ENCODE data around the gene NPAS3. TPM values are rescaled to one million over a fixed set of nuclear protein-coding genes. Genes with fewer than 3 reads are reported as not detected.

NPAS3 gene
- total and polyA plus RNA-seq, 2 donors = 1.0 to 1.2 TPM

GRCh38 chr14:33790996-33791395 lies 852.3 kb downstream of the NPAS3 start:
- Histone ChIP-seq H3K4me3 (ENCODE audit: low read length in 2 of 2) (no peak overlapping the region), H3K27me3 (ENCODE audit: control insufficient read depth in 2 of 2, insufficient read depth in 1 of 2, low read length in 1 of 2) (peaks cover 4 to 10% of the 10 kb centered on the region in 2 donors), H3K9me3 (ENCODE audit: control insufficient read depth in 2 of 2, insufficient read depth in 1 of 2, low read length in 1 of 2) (no peaks in the 10 kb centered on the region), H3K27ac (ENCODE audit: low read depth in 1 of 2, low read length in 1 of 2) (no peak overlapping the region), H3K4me1 (ENCODE audit: control insufficient read depth in 2 of 2, insufficient read depth in 2 of 2, low read length in 2 of 2) (peaks cover 0 to 4% of the 10 kb centered on the region in 2 donors), H3K36me3 (ENCODE audit: control insufficient read depth in 2 of 2, insufficient read depth in 2 of 2, low read length in 1 of 2) (no peaks in the 10 kb centered on the region)
- DNase-seq (ENCODE audit: low read depth in 6 of 9, low spot score in 9 of 9) = no peak
- 19% methylated on average over 9 of the region's 9 CpGs for WGBS

- Histone ChIP-seq H3K27me3 (ENCODE audit: control insufficient read depth in 2 of 2, insufficient read depth in 1 of 2, low read length in 1 of 2) (peaks cover 4 to 14% of the 10 kb centered on the region in 2 donors), H3K36me3 (ENCODE audit: control insufficient read depth in 2 of 2, insufficient read depth in 2 of 2, low read length in 1 of 2) (no peaks in the 10 kb centered on the region), H3K4me1 (ENCODE audit: control insufficient read depth in 2 of 2, insufficient read depth in 2 of 2, low read length in 2 of 2) (peaks cover 0 to 4% of the 10 kb centered on the region in 2 donors), H3K4me3 (ENCODE audit: low read length in 2 of 2) (no peak overlapping the region), H3K9me3 (ENCODE audit: control insufficient read depth in 2 of 2, insufficient read depth in 1 of 2, low read length in 1 of 2) (no peaks in the 10 kb centered on the region), H3K27ac (ENCODE audit: low read depth in 1 of 2, low read length in 1 of 2) (no peak overlapping the region)
- WGBS = 83% methylated on average over 8 of the region's 8 CpGs
- no peak for DNase-seq (ENCODE audit: low read depth in 6 of 9, low spot score in 9 of 9)
Measured at GRCh38 chr14:33792009-33792719, 853.5 kb downstream of the NPAS3 start.

- H3K9me3 ChIP-seq (ENCODE audit: control insufficient read depth in 2 of 2, insufficient read depth in 1 of 2, low read length in 1 of 2) = no peaks in the 10 kb centered on the region
- DNase-seq (ENCODE audit: low read depth in 6 of 9, low spot score in 9 of 9) = peak; percentile 31 to 71 (median 41)
- H3K4me1 ChIP-seq (ENCODE audit: control insufficient read depth in 2 of 2, insufficient read depth in 2 of 2, low read length in 2 of 2) = peaks cover 0 to 4% of the 10 kb centered on the region in 2 donors
- H3K27ac ChIP-seq (ENCODE audit: low read depth in 1 of 2, low read length in 1 of 2) = no peak overlapping the region
- WGBS = 16% methylated on average over 16 of the region's 16 CpGs
- H3K27me3 ChIP-seq (ENCODE audit: control insufficient read depth in 2 of 2, insufficient read depth in 1 of 2, low read length in 1 of 2) = peaks cover 4 to 17% of the 10 kb centered on the region in 2 donors
- H3K36me3 ChIP-seq (ENCODE audit: control insufficient read depth in 2 of 2, insufficient read depth in 2 of 2, low read length in 1 of 2) = no peaks in the 10 kb centered on the region
- no peak overlapping the region for H3K4me3 ChIP-seq (ENCODE audit: low read length in 2 of 2)
Measured at GRCh38 chr14:33792720-33793368, 854.2 kb downstream of the NPAS3 start.

DNA sequence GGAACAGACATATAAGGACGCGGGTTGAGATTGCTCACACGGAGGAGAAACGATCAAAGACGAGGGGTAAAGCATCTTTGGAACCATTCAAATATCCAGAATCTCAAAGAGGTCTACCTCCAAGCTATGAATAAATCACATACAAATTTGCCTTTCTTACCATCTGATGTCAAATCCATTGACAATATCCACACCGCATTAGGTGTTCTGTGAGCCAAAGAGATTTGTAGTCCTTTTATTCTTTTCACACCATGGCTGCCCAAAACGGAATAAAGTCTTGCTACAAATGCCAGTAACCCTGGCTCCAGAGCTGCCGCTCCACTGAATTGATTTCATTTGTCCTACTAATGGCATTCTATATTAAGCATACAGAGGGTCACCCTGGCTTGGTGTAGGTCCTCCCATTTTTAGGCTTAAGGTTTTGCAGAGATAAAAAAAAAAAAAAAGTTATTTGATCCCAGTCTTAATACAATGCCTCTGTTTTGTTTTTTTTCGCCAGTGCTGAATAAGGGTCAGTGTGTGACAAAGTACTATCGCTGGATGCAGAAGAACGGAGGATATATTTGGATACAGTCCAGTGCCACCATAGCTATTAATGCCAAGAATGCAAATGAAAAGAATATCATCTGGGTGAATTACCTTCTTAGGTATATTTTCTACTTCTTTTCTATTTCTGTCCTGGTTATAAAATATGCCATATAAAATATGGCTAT lies 854.9 kb downstream of the NPAS3 start:
- Histone ChIP-seq H3K27me3 (ENCODE audit: control insufficient read depth in 2 of 2, insufficient read depth in 1 of 2, low read length in 1 of 2) (peaks cover 4 to 24% of the 10 kb centered on the region in 2 donors), H3K27ac (ENCODE audit: low read depth in 1 of 2, low read length in 1 of 2) (no peak overlapping the region), H3K36me3 (ENCODE audit: control insufficient read depth in 2 of 2, insufficient read depth in 2 of 2, low read length in 1 of 2) (no peaks in the 10 kb centered on the region), H3K4me3 (ENCODE audit: low read length in 2 of 2) (no peak overlapping the region), H3K4me1 (ENCODE audit: control insufficient read depth in 2 of 2, insufficient read depth in 2 of 2, low read length in 2 of 2) (peaks cover 0 to 4% of the 10 kb centered on the region in 2 donors), H3K9me3 (ENCODE audit: control insufficient read depth in 2 of 2, insufficient read depth in 1 of 2, low read length in 1 of 2) (no peaks in the 10 kb centered on the region)
- no peak for DNase-seq (ENCODE audit: low read depth in 6 of 9, low spot score in 9 of 9)
- WGBS = 93% methylated on average over 11 of the region's 11 CpGs

- no peak overlapping the region for H3K27ac ChIP-seq (ENCODE audit: low read depth in 1 of 2, low read length in 1 of 2)
- 91% methylated on average over 1 of the region's 1 CpG for WGBS
Measured at GRCh38 chr14:33794791-33795305, 856.2 kb downstream of the NPAS3 start.

DNA sequence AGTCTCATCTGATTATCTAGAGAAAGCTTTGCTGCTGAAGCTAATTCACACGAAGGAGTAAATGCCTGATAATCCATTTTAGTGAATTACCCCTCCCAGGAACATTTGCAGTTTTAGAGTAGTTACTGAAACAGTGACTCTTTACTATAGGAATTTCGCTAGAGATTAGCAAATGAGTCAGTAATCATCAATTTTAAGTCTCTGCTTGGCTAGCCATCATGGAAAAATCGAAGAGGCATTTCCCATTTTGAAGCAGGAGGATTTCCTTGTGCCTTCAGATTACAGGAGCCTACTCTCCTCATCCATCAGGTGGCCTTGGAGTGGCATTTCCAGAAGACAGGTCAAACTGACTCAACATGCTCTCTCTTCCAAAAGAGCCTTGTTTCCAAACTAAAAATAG lies 857.7 kb downstream of the NPAS3 start:
- Histone ChIP-seq H3K36me3 (ENCODE audit: control insufficient read depth in 2 of 2, insufficient read depth in 2 of 2, low read length in 1 of 2) (no peaks in the 10 kb centered on the region), H3K27ac (ENCODE audit: low read depth in 1 of 2, low read length in 1 of 2) (no peak overlapping the region), H3K9me3 (ENCODE audit: control insufficient read depth in 2 of 2, insufficient read depth in 1 of 2, low read length in 1 of 2) (no peaks in the 10 kb centered on the region), H3K4me1 (ENCODE audit: control insufficient read depth in 2 of 2, insufficient read depth in 2 of 2, low read length in 2 of 2) (no peaks in the 10 kb centered on the region), H3K4me3 (ENCODE audit: low read length in 2 of 2) (no peak overlapping the region), H3K27me3 (ENCODE audit: control insufficient read depth in 2 of 2, insufficient read depth in 1 of 2, low read length in 1 of 2) (peaks cover 25 to 50% of the 10 kb centered on the region in 2 donors)
- WGBS = 82% methylated on average over 3 of the region's 3 CpGs
- DNase-seq (ENCODE audit: low read depth in 6 of 9, low spot score in 9 of 9) = no peak

More at GRCh38 chr14:33794791-33795305, 856.2 kb downstream of the NPAS3 start:
- Histone ChIP-seq H3K36me3 (ENCODE audit: control insufficient read depth in 2 of 2, insufficient read depth in 2 of 2, low read length in 1 of 2) (no peaks in the 10 kb centered on the region), H3K27me3 (ENCODE audit: control insufficient read depth in 2 of 2, insufficient read depth in 1 of 2, low read length in 1 of 2) (peaks cover 15 to 37% of the 10 kb centered on the region in 2 donors), H3K4me1 (ENCODE audit: control insufficient read depth in 2 of 2, insufficient read depth in 2 of 2, low read length in 2 of 2) (peaks cover 0 to 4% of the 10 kb centered on the region in 2 donors), H3K9me3 (ENCODE audit: control insufficient read depth in 2 of 2, insufficient read depth in 1 of 2, low read length in 1 of 2) (no peaks in the 10 kb centered on the region), H3K4me3 (ENCODE audit: low read length in 2 of 2) (no peak overlapping the region)
- no peak for DNase-seq (ENCODE audit: low read depth in 6 of 9, low spot score in 9 of 9)

DNA sequence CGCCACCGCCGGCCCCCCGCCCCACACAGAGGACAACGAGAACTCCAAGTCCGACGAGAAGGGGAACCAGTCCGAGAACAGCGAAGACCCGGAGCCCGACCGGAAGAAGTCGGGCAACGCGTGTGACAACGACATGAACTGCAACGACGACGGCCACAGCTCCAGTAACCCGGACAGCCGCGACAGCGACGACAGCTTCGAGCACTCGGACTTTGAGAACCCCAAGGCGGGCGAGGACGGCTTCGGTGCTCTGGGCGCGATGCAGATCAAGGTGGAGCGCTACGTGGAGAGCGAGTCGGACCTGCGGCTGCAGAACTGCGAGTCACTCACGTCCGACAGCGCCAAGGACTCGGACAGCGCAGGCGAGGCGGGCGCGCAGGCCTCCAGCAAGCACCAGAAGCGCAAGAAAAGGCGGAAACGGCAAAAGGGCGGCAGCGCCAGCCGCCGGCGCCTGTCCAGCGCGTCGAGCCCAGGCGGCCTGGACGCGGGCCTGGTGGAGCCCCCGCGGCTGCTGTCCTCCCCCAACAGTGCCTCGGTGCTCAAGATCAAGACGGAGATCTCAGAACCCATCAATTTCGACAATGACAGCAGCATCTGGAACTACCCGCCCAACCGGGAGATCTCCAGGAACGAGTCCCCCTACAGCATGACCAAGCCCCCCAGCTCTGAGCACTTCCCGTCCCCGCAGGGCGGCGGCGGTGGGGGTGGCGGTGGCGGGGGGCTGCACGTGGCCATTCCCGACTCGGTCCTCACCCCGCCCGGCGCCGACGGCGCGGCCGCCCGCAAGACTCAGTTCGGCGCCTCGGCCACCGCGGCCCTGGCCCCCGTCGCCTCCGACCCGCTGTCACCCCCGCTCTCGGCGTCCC lies 861.3 kb downstream of the NPAS3 start:
- no peak for DNase-seq (ENCODE audit: low read depth in 6 of 9, low spot score in 9 of 9)
- WGBS = 35% methylated on average over 100 of the region's 100 CpGs
- Histone ChIP-seq H3K4me1 (ENCODE audit: control insufficient read depth in 2 of 2, insufficient read depth in 2 of 2, low read length in 2 of 2) (no peaks in the 10 kb centered on the region), H3K27ac (ENCODE audit: low read depth in 1 of 2, low read length in 1 of 2) (no peak overlapping the region), H3K9me3 (ENCODE audit: control insufficient read depth in 2 of 2, insufficient read depth in 1 of 2, low read length in 1 of 2) (no peaks in the 10 kb centered on the region), H3K27me3 (ENCODE audit: control insufficient read depth in 2 of 2, insufficient read depth in 1 of 2, low read length in 1 of 2) (peaks cover 25 to 50% of the 10 kb centered on the region in 2 donors), H3K36me3 (ENCODE audit: control insufficient read depth in 2 of 2, insufficient read depth in 2 of 2, low read length in 1 of 2) (no peaks in the 10 kb centered on the region), H3K4me3 (ENCODE audit: low read length in 2 of 2) (no peak overlapping the region)

GRCh38 chr14:33800735-33801163 lies 862.1 kb downstream of the NPAS3 start:
- 38% methylated on average over 45 of the region's 45 CpGs for WGBS
- no peak overlapping the region for H3K27ac ChIP-seq (ENCODE audit: low read depth in 1 of 2, low read length in 1 of 2)
- H3K36me3 ChIP-seq (ENCODE audit: control insufficient read depth in 2 of 2, insufficient read depth in 2 of 2, low read length in 1 of 2) = no peaks in the 10 kb centered on the region
- no peak for DNase-seq (ENCODE audit: low read depth in 6 of 9, low spot score in 9 of 9)
- no peaks in the 10 kb centered on the region for H3K4me1 ChIP-seq (ENCODE audit: control insufficient read depth in 2 of 2, insufficient read depth in 2 of 2, low read length in 2 of 2)
- no peaks in the 10 kb centered on the region for H3K9me3 ChIP-seq (ENCODE audit: control insufficient read depth in 2 of 2, insufficient read depth in 1 of 2, low read length in 1 of 2)
- H3K4me3 ChIP-seq (ENCODE audit: low read length in 2 of 2) = no peak overlapping the region
- H3K27me3 ChIP-seq (ENCODE audit: control insufficient read depth in 2 of 2, insufficient read depth in 1 of 2, low read length in 1 of 2) = peaks cover 27 to 50% of the 10 kb centered on the region in 2 donors

Data from thymus (tissue), 11 donors.